Measurements from ENCODE around the gene USP32.
A peak's percentile ranks its signal among the peaks of the same experiment; 100 is the strongest.

USP32 gene

DNA sequence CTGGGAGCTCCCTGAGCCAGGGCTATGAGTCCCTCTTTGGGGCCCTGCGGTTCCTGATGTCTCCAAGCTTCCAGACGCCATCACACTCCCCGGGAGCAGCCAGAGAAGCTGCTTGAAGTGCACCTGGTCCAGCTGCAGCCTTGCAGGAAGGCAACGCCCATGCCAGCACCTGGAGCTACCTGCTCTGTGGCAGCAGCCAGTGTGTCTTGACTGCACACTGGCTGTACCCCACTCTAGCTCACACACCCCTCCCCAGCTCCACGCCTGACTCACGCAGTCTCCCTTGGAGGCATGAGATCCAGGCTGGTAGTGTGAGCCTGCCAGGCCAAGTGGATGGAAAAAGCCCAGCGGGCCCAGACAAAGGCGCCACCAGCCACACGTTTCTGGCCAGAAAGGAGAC lies 63.3 kb downstream of the USP32 start:
- DNase-seq, result no peak

DNA sequence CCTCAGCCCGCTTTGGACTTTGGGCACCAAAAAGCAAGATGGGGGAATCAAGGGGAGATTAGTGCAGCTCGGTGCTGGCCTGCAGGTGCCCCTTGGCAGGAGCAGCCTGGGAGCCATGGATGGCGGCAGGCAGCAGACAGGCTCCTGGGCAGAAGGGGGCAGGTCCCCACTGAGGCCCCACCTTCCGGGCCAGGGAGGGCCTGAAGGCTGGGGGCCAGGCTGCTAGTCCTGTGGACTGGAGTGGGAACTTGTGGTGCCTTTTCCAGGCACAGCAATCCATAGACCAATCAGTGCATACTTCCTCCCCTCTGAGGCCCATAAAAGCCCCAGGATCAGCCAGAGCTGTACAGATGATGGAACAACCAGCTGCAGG lies 64.0 kb downstream of the USP32 start:
- DNase-seq, result no peak

DNA sequence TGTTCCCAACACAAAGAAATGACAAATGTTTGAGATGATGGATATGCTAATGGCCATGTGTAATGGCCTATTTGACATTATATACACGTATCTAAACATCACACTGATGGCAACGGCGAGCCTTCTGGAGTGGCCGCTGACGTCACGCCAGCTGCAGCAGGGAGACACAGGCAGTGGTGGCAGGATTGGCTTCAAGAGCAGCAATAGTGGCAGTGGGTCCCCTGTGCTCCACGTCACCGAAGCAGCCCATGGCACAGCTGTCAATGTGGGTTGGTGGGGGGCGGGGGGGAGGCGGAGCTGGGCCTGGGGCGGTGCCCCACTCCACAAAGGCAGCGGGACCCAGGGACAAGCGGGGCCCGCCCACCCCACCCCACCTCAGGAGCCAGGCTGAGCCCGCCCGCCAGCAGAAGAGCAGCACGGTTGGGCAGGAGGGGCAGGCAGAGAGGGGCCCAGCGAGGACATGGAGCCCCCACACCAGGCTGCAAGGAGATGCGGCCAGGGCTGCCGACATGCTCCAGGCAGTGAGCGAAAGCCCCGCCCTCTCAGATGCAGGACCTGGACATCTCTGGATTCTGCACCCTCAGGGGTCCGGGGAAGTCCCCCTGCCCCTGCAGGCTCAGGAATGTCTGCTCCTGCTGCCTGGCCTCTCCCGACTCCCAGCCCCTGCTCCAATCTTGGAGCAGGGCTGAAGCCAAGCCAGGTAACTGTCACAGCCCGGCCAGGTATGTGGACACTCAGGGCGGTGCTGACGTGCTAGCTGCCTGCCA lies 64.6 kb downstream of the USP32 start:
- DNase-seq, result no peak

DNA sequence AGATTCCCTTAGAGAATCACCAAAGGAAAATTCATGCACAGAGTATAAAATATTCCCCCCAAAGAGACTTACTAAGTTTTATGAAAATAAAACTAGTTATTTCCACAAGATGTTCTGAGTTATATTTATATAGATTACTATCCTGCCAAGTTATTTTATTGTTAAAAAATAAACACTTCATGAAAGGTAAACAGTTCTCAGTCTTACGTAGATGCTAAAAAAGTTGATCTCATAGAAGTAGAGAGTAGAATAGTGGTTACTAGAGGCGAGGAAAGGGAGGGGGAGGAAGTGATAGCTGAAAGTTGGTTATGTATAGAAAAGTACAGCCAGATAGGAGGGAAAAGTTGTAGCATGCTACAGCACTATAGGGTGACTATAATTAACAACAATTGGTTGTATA lies 65.2 kb downstream of the USP32 start:
- DNase-seq, result no peak

DNA sequence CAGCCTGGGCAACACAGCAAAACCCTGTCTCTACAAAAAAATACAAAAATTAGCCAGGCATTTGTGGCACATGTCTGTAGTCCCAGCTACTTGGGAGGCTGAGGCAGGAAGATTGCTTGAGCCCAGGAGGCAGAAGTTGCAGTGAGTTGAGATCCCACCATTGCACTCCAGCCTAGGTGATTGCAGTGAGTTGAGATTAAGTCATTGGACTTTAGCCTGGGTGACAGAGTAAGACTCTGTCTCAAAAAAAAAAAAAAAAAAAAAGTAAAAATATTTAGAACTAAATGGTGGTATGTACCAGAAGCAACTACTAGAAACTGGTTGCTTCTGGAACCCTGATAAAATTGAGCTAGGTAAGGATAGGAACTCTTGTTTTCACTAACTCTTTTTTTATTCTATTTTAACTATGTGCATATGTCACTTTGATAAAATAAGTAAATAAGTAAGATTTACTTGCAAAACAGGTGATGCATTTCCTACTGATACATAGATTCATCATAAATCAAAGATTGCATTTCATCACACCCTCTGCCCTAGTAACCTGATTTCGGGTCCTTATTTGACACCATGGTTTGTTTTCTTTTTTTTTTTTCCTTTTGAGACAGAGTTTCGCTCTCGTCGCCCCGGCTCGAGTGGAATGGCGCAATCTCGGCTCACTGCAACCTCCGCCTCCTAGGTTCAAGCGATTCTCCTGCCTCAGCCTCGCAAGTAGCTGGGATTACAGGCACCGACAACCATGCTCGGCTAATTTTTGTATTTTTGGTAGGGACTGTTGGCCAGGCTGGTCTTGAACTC lies 66.0 kb downstream of the USP32 start:
- DNase-seq, result no peak

GRCh38 chr17:60323754-60324153 lies 68.2 kb downstream of the USP32 start:
- DNase-seq, result no peak

GRCh38 chr17:60322056-60322387 lies 69.9 kb downstream of the USP32 start:
- DNase-seq, result no peak

- DNase-seq, result no peak
Observed at GRCh38 chr17:60321336-60322055, 70.4 kb downstream of the USP32 start.

DNA sequence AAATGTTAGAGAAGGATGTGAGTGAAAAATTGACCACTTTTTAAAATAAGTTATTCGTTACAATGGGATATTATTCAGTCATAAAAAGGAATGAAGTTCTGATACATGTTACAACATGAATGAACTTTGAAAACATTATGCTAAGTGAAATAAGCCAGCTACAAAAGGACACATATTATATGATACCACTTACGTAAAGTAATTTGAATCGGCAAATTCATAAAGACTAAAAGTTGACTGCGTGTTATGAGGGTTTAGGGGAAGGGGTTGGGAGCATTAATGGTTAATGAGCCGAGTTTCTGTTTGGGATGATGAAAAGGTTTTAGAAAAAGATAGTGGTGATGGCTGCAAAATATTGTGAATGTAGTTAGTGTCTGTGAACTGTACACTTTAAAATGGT lies 73.1 kb downstream of the USP32 start:
- no peak for DNase-seq

DNA sequence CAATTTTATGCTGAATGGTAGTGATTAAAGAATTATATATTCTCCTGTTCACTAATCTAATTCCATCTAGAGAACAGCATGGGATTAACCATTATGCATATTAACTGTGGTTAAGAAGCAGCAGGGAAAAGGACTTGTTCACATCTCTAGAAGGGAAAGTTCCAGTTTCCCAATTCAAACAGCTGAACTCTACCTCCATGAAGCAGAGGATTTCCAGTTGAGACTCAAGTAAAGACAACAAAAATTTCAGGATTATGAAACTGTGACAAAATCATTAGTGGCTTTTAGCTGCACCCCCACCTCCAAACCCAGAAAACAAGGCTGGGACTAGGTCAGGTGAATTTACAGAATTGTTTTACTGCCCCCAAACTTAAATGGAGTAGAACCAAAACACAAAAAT lies 73.6 kb downstream of the USP32 start:
- no peak for DNase-seq

- no peak for DNase-seq
Observed at GRCh38 chr17:60315650-60316049, 76.3 kb downstream of the USP32 start.

DNA sequence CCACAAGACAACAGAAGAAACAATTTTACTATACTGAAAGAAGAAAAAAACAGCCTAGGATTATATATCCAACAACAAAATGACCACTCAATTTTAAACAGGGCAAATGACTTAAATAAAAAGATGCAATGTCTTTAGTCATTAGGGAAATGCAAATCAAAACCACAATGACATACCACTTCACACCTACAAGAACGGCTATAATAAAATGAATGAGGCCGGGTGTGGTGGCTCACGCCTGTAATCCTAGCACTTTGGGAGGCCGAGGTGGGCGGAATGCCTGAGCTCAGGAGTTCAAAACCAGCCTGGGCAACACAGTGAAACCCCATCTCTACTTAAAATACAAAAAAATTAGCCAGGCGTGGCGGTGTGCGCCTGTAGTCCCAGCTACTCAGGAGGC lies 77.0 kb downstream of the USP32 start:
- DNase-seq, result peak; percentile 18

DNA sequence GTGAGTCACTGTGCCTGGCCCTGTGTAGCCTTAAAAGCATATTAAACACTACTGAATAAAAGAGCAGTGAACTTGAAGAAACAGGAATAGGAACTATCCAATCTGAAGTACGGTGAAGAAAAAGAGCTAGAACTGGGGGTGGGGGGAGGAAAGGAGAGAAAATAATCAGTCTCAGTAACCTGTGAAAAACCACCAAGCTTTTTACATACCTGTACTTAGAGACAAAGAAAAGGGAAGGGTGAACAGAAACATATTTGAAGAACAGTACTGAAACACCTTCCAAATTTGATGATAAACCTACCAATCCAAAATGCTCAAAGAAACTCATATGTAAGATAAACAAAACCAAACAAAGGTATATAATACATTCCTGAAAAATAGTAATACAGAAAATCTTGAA lies 77.5 kb downstream of the USP32 start:
- no peak for DNase-seq

GRCh38 chr17:60311936-60312335 lies 80.0 kb downstream of the USP32 start:
- no peak for DNase-seq

- DNase-seq, result no peak
Observed at GRCh38 chr17:60311186-60311585, 80.7 kb downstream of the USP32 start.

DNA sequence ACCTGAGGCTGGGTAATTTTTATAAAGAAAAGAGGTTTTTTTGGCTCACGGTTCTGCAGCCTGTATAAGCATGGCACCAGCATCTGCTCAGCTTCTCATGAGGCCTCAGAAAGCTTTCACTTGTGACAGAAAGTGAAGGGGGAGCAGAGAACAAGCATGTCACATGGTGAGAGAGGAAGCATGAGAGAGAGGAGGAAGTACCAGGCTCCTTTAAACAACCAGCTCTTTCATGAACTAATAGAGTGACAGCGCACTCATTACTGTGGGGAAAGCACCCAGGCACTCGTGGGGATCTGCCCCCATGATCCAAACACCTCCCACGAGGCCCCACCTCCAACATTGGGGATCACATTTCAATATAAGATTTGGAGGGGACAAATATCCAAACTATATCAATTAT lies 86.8 kb downstream of the USP32 start:
- DNase-seq, result peak; percentile 80

GRCh38 chr17:60304502-60304901 lies 87.4 kb downstream of the USP32 start:
- no peak for DNase-seq

- DNase-seq, result peak; percentile 28
Observed at GRCh38 chr17:60303406-60304099, 88.4 kb downstream of the USP32 start.

DNA sequence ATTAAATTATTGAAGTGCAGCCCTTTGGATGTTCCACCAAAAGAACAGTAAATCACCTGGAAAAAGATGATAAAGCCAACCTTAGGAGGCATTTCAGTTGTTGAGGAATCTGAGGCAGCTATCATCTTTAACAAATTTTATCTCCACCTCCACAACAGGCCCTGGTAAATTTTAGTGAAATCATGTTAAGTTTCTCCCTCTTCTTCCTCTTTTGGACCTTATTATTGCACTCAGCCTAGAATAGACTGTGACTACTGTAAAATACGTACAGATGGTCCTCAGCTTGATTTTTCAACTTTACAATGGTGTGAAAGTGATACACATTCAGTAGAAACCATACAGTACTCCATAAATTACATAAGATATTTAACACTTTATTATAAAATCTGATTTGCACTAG lies 90.3 kb downstream of the USP32 start:
- peak; percentile 24 for DNase-seq

GRCh38 chr17:60300949-60301348 lies 91.0 kb downstream of the USP32 start:
- DNase-seq, result no peak

GRCh38 chr17:60300011-60300410 lies 91.9 kb downstream of the USP32 start:
- DNase-seq, result no peak

- DNase-seq, result no peak
Observed at GRCh38 chr17:60297760-60298401, 94.1 kb downstream of the USP32 start.

GRCh38 chr17:60296177-60296576 lies 95.8 kb downstream of the USP32 start:
- no peak for DNase-seq
